AG04450 (cell line): ENCODE results near the gene OPALIN. TPM values are rescaled to one million over a fixed set of nuclear protein-coding genes. Genes with fewer than 3 reads are reported as not detected.

Experiments used
- CTCF ChIA-PET: fragments of 300-600, 350-600 bp; formaldehyde crosslinking; extraction: SDS; loops from one replicate; lab custom pipeline; 2022; ENCODE audit warnings: antibody characterized with exemption, inconsistent platforms; lab: Charles Lee
- POLR2A ChIA-PET: fragments of 350-600 bp; formaldehyde crosslinking; extraction: SDS; loops from one replicate; lab custom pipeline; 2021; ENCODE audit warnings: antibody characterized with exemption, inconsistent platforms; lab: Yijun Ruan, JAX
- DNase-seq: peaks from one replicate; pipeline ENCODE4 v3.0.0-alpha.2; 2011; ENCODE audit warnings: low read depth, low spot score
- H3K27ac ChIP-seq: one replicate; pipeline ENCODE4 v1.5.1; 2012; ENCODE audit warnings: low read depth, low read length, control low read depth
- H3K27me3 ChIP-seq: one replicate; pipeline ENCODE4 v1.6.0; 2012; ENCODE audit warnings: low read length; ENCODE audit not compliant: control insufficient read depth, insufficient read depth
- H3K4me3 ChIP-seq: 2 replicates; pipeline ENCODE4 v1.5.1; 2011; ENCODE audit warnings: mild to moderate bottlenecking, low read depth, low read length, control low read depth
- H3K9me3 ChIP-seq: 2 replicates; pipeline ENCODE4 v1.5.1; 2012; ENCODE audit warnings: low read length; ENCODE audit not compliant: control insufficient read depth, insufficient read depth
- polyA plus RNA-seq: library from polyadenylated mRNA; depleted of rRNA; stranded (reverse); fragments of >200 nt; gene quantifications from 2 replicates; pipeline ENCODE4 v1.2.3, GENCODE V29; 2011
- TF ChIP-seq, protein P1 (sequence below): IDR thresholded peaks from 2 replicates; pipeline ENCODE4 v1.5.1; 2011; ENCODE audit warnings: low read depth, low read length, control low read depth, inconsistent platforms

OPALIN gene
- polyA plus RNA-seq, 1 experiment, result not detected

DNA sequence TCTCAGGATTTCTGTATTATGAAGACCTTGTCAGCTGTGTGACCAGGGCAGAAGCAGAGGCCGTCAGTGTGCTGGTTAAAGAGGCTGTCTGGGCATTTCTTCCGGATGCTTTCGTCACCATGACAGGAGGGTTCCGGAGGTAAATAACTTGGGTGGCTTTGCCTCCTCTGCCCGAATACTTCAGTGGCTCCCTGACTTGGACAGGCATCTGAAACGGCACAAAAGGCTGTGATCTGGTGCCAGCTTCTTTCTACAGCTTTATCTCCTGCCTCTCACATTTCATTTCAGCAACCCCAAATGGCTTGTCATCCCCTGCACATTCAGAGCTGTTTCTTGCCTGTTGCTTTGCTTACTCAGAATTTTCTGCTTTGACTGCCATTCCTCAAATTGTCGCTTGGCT lies 31.3 kb downstream of the OPALIN start:
- no peak overlapping the region for H3K27ac ChIP-seq
- no peaks in the 10 kb centered on the region for H3K27me3 ChIP-seq
- no peak overlapping the region for H3K4me3 ChIP-seq
- TF ChIP-seq, protein P1, sequence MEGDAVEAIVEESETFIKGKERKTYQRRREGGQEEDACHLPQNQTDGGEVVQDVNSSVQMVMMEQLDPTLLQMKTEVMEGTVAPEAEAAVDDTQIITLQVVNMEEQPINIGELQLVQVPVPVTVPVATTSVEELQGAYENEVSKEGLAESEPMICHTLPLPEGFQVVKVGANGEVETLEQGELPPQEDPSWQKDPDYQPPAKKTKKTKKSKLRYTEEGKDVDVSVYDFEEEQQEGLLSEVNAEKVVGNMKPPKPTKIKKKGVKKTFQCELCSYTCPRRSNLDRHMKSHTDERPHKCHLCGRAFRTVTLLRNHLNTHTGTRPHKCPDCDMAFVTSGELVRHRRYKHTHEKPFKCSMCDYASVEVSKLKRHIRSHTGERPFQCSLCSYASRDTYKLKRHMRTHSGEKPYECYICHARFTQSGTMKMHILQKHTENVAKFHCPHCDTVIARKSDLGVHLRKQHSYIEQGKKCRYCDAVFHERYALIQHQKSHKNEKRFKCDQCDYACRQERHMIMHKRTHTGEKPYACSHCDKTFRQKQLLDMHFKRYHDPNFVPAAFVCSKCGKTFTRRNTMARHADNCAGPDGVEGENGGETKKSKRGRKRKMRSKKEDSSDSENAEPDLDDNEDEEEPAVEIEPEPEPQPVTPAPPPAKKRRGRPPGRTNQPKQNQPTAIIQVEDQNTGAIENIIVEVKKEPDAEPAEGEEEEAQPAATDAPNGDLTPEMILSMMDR, result no peak
- no peaks in the 10 kb centered on the region for H3K9me3 ChIP-seq
- DNase-seq, result no peak
- ChIA-PET POLR2A (no interaction called here), CTCF (no interaction called here)

DNA sequence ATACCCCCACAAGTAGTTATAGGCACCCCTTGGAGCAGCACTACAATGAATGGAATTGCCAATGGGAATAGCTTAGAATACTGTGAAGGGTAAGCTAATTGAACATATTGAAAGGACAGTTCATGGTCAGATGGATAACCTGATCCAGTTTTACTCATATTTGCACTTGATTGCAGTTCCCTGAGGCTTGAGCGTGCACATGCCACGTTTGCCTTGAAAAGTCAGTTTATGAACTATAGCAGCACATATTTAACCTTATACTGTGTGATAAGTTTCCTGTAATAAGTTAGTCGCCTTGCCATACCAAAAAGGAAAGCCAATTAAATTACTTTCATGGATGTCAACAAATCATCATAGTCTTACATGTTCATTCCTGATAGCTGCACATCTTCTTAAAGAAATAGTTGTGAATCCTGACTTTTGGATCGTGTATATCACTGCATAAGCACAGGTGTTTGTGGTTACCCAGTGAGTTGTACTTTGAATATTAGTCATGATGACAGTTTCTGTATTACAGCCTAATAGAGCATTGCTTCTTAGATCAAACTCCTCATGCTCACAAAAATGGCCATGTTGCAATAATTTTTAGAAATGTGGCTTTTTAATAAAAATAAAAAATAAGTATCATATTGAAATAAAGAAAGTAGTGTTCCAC lies 33.0 kb downstream of the OPALIN start:
- ChIA-PET CTCF (interaction anchor here (1.5 kb wide), 1 partner anchor 9 kb away, joined by 4 read pairs; no protein-coding TSS in a partner anchor), POLR2A (no interaction called here)
- Histone ChIP-seq H3K27me3 (no peaks in the 10 kb centered on the region), H3K27ac (no peak overlapping the region), H3K4me3 (no peak overlapping the region), H3K9me3 (no peaks in the 10 kb centered on the region)
- TF ChIP-seq, protein P1, result no peak
- no peak for DNase-seq

DNA sequence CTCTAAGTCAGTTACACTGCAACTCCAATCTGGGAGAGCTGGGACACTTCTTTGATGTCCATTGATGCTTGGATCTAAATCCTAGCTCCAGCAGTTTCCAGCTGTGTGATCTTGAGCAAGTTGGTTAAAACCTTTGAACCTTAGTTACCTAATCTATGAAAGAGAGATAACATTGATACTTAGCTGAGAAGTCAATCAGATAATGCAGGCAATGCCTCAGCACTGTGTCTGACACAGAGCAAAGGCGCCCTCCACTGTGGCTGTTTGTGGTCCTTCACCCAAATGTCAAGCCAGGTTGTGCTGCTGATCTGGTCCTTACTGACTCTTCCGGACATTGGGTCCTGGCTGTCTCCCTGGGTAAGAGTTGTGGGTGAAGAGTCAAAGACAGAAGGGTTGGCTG lies 34.4 kb downstream of the OPALIN start:
- no peak for DNase-seq
- H3K27me3 ChIP-seq, result no peaks in the 10 kb centered on the region
- CTCF ChIA-PET, result interaction anchor here (1.5 to 3.4 kb wide), 2 partner anchors 10 kb away, joined by 4 to 15 read pairs; no protein-coding TSS in a partner anchor
- no peaks in the 10 kb centered on the region for H3K9me3 ChIP-seq
- TF ChIP-seq, protein P1, result no peak
- H3K27ac ChIP-seq, result no peak overlapping the region
- POLR2A ChIA-PET, result no interaction called here
- no peak overlapping the region for H3K4me3 ChIP-seq

DNA sequence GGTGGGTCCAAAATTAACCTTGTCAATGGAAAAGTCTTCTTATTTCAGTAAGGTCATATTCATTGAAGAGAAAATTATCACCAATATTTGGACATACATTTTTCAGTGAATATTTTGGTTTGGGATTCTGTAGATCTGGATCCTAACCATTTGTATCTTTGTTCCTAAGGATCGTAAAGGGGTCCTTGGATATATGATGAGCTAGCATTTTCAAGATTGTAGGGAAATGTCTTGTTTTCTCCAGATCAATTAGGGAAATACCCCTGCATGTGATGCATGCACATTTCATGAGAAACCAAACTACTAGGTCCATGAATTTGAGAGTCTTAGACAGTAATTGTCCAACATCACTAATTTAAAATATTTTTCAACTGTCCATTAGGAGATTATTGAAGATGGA lies 36.5 kb downstream of the OPALIN start:
- CTCF ChIA-PET, result interaction anchor here (0.8 to 3.4 kb wide), 2 partner anchors 12 to 14 kb away, joined by 3 to 15 read pairs; no protein-coding TSS in a partner anchor
- POLR2A ChIA-PET, result no interaction called here
- no peaks in the 10 kb centered on the region for H3K27me3 ChIP-seq
- no peak for DNase-seq
- H3K9me3 ChIP-seq, result no peaks in the 10 kb centered on the region
- H3K4me3 ChIP-seq, result no peak overlapping the region
- TF ChIP-seq, protein P1, result no peak
- H3K27ac ChIP-seq, result no peak overlapping the region

DNA sequence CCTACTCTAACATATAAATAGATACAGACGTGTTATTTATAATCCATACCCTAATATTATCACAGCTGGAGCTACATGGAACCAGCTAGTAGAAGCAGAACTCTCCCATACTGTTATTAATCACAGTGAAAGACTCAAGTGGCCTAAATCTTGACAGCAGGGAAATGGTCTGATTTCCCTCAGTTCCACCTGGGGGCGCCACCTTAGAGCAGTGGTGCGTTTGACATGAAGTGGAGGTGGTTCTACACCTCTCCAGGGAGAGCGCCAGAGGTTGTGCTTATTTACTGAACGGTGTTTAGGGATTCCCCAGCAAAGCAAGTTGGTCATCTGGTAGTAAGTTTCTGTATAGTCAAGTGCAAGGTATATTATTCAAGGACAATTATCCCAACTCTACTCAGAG lies 37.0 kb downstream of the OPALIN start:
- CTCF ChIA-PET, result interaction anchor here (0.8 to 3.4 kb wide), 2 partner anchors 12 to 14 kb away, joined by 3 to 15 read pairs; no protein-coding TSS in a partner anchor
- Histone ChIP-seq H3K27me3 (no peaks in the 10 kb centered on the region), H3K4me3 (no peak overlapping the region), H3K9me3 (no peaks in the 10 kb centered on the region), H3K27ac (no peak overlapping the region)
- DNase-seq, result no peak
- POLR2A ChIA-PET, result no interaction called here
- TF ChIP-seq, protein P1, result no peak
